HepG2 (cell line): ENCODE data around the gene DTX4. TPM values are rescaled to one million over a fixed set of nuclear protein-coding genes. Genes with fewer than 3 reads are reported as not detected.

Experiments used
- ATAC-seq: fragments of 200-7000 bp; cut with Tn5 transposase; 3 replicates; pipeline ENCODE4 v1.9.1; 2020; ENCODE audit warnings: mild to moderate bottlenecking, moderate library complexity
- BruUV-seq: library from RNA; stranded (reverse); fragments of 400-500 nt; replicated peaks from 2 replicates; lab custom pipeline; 2021; lab: Mats Ljungman, UMichigan
- CTCF ChIA-PET: fragments of 300-600 bp; formaldehyde crosslinking; extraction: SDS; loops from one replicate; lab custom pipeline; 2021; ENCODE audit warnings: low total read pairs, inconsistent platforms, low intra/inter-chr PET ratio; lab: Yijun Ruan, JAX
- POLR2A ChIA-PET: fragments of 350-600 bp; sonication (Branson Sonifier 250); formaldehyde crosslinking; loops from one replicate; lab custom pipeline; 2020; ENCODE audit warnings: antibody characterized with exemption, inconsistent platforms; lab: Yijun Ruan, JAX
- DNase-seq: peaks from one replicate; pipeline ENCODE4 v3.0.0-alpha.2; 2015; ENCODE audit warnings: low spot score
- FAIRE-seq: peaks from 3 replicates; lab custom pipeline; 2011; peaks lifted over from hg19 to GRCh38; lab: Jason Lieb, UNC
- H2AFZ ChIP-seq: one replicate; pipeline ENCODE4 v1.6.1; 2011; ENCODE audit warnings: low read length, inconsistent platforms
- H3K27ac ChIP-seq: fragments of 300-600 bp; 3 replicates; pipeline ENCODE4 v1.8.0; 2011; ENCODE audit warnings: mixed run types, mild to moderate bottlenecking, mixed read lengths, low read length, inconsistent platforms; ENCODE audit not compliant: insufficient read depth; ENCODE audit errors: extremely low read length
- H3K27me3 ChIP-seq, 2 experiments: fragments of 200-600 bp in 1 of 2; 2 replicates in 1 of 2; 3 replicates in 1 of 2; pipeline versions ENCODE4 v1.6.0 to v1.8.0; 2011; ENCODE audit warnings: low read length in 2 of 2, mild to moderate bottlenecking in 2 of 2, moderate library complexity in 2 of 2, inconsistent platforms in 1 of 2; ENCODE audit not compliant: insufficient read depth in 2 of 2, control insufficient read depth in 1 of 2
- H3K36me3 ChIP-seq, 2 experiments: fragments of 200-600 bp in 1 of 2; replicated peaks in 1 of 2; 2 replicates in 1 of 2; 3 replicates in 1 of 2; pipeline versions ENCODE4 v1.5.1 to v1.8.0; 2011; ENCODE audit warnings: low read length in 2 of 2, inconsistent platforms in 1 of 2; ENCODE audit not compliant: insufficient read depth in 2 of 2, control insufficient read depth in 1 of 2
- H3K4me1 ChIP-seq: 2 replicates; pipeline ENCODE4 v1.5.1; 2012; ENCODE audit warnings: low read length, inconsistent platforms; ENCODE audit not compliant: insufficient read depth
- H3K4me2 ChIP-seq: 2 replicates; pipeline ENCODE4 v1.6.0; 2011; ENCODE audit warnings: low read depth, low read length, inconsistent platforms
- H3K4me3 ChIP-seq, 3 experiments: fragments of 200-600 bp in 1 of 3; sonication (generic), shearing (Covaris generic) in 1 of 3; replicated peaks in 1 of 3; 2 replicates each; pipeline ENCODE4 v1.5.1; 2011 to 2016; ENCODE audit warnings: low read length in 3 of 3, inconsistent platforms in 2 of 3, low read depth in 2 of 3, mild to moderate bottlenecking in 2 of 3, control low read depth in 1 of 3, mixed read lengths in 1 of 3; ENCODE audit not compliant: insufficient read depth in 1 of 3
- H3K79me2 ChIP-seq: one replicate; pipeline ENCODE4 v1.6.1; 2011; ENCODE audit warnings: low read length, inconsistent platforms; ENCODE audit not compliant: insufficient read depth
- H3K9ac ChIP-seq: 2 replicates; pipeline ENCODE4 v1.6.0; 2011; ENCODE audit warnings: mild to moderate bottlenecking, low read depth, low read length, inconsistent platforms; ENCODE audit not compliant: insufficient read depth
- H3K9me3 ChIP-seq: 2 replicates; pipeline ENCODE4 v1.5.1; 2012; ENCODE audit warnings: mild to moderate bottlenecking, low read length
- H4K20me1 ChIP-seq: 2 replicates; pipeline ENCODE4 v1.6.0; 2011; ENCODE audit warnings: inconsistent platforms, mild to moderate bottlenecking, low read length, moderate library complexity; ENCODE audit not compliant: insufficient read depth
- CREB1 ChIP-seq, 2 experiments: fragments of 450-650 bp in 1 of 2; IDR thresholded peaks; 2 replicates each; pipeline ENCODE4 v1.6.1; 2016 to 2017; ENCODE audit warnings: control low read depth in 1 of 2, mild to moderate bottlenecking in 1 of 2, missing compliant biosample characterization in 1 of 2, missing genetic modification characterization in 1 of 2
- ETV5 ChIP-seq: IDR thresholded peaks from 2 replicates; pipeline ENCODE4 v1.6.1; 2018; ENCODE audit warnings: missing biosample characterization, missing genetic modification reagents, inconsistent platforms, borderline replicate concordance
- HMG20A ChIP-seq: IDR thresholded peaks from 2 replicates; pipeline ENCODE4 v1.6.1; 2016; ENCODE audit warnings: borderline replicate concordance
- JARID2 ChIP-seq: sonication (generic); formaldehyde crosslinking; IDR thresholded peaks from 2 replicates; pipeline ENCODE4 v1.8.1; 2023; ENCODE audit warnings: missing genetic modification reagents, inconsistent platforms; ENCODE audit not compliant: insufficient replicate concordance
- RFX1 ChIP-seq: fragments of 450-650 bp; IDR thresholded peaks from 2 replicates; pipeline ENCODE4 v1.6.1; 2017
- TRIM24 ChIP-seq: sonication (generic); formaldehyde crosslinking; IDR thresholded peaks from 2 replicates; pipeline ENCODE4 v1.8.0; 2022; ENCODE audit warnings: mild to moderate bottlenecking, missing genetic modification reagents
- ZBTB43 ChIP-seq: sonication (generic); formaldehyde crosslinking; conservative IDR thresholded peaks from 2 replicates; pipeline ENCODE4 v1.4.0; 2020; ENCODE audit warnings: missing genetic modification reagents
- ZHX2 ChIP-seq, 2 experiments: sonication (generic) in 1 of 2; formaldehyde crosslinking in 1 of 2; IDR thresholded peaks; 2 replicates each; pipeline versions ENCODE4 v1.6.1 to v1.9.0; 2014 to 2022; ENCODE audit warnings: antibody characterized with exemption in 1 of 2, borderline replicate concordance in 1 of 2, inconsistent platforms in 1 of 2, low read depth in 1 of 2, missing genetic modification reagents in 1 of 2
- ZKSCAN5 ChIP-seq: sonication (generic); formaldehyde crosslinking; IDR thresholded peaks from 2 replicates; pipeline ENCODE4 v1.5.1; 2020; ENCODE audit warnings: mild to moderate bottlenecking, missing genetic modification reagents
- ZNF839 ChIP-seq: sonication (generic); formaldehyde crosslinking; IDR thresholded peaks from 2 replicates; pipeline ENCODE4 v1.4.0; 2020; ENCODE audit warnings: missing genetic modification reagents, mild to moderate bottlenecking, borderline replicate concordance
- WGBS: methylation state at CpG from one replicate; pipeline ENCODE4 v1.1.6; 2017; ENCODE audit warnings: low lambda C conversion rate; 5-methylcytosine and 5-hydroxymethylcytosine counted together
- in situ Hi-C: cut with HindIII; loops from 2 replicates; pipeline ENCODE4 v1.10.0; 2017; ENCODE audit warnings: low pct_unique_long_range_greater_than_20kb; ENCODE audit not compliant: extremely low pct_ligation_motif_present
- intact Hi-C: fragments of 100-400 bp; cut with micrococcal nuclease; formaldehyde crosslinking; loops from one replicate; pipeline ENCODE4 v1.10.0; 2022; ENCODE audit not compliant: unreplicated experiment
- polyA plus RNA-seq, 8 experiments: library from polyadenylated mRNA; depleted of rRNA in 3 of 8; stranded (reverse) in 7 of 8; unstranded in 1 of 8; fragments of >200 nt; fragmentation: Illumina TruSeq in 4 of 8; extraction: Trizol in 4 of 8; gene quantifications; 2 replicates each; pipeline versions ENCODE4 v1.2.1 to v1.2.3, GENCODE V29; 2011 to 2016; ENCODE audit warnings: low read depth in 4 of 8, missing spikeins in 1 of 8, mixed read lengths in 1 of 8; ENCODE audit not compliant: insufficient read depth in 1 of 8
- total RNA-seq, 5 experiments: library from RNA; depleted of rRNA; stranded (reverse); fragments of >200 nt; fragmentation: Illumina TruSeq; extraction: Trizol; gene quantifications; 2 replicates each; pipeline ENCODE4 v1.2.3, GENCODE V29; 2016; ENCODE audit warnings: low read depth in 1 of 5

DTX4 gene
- total and polyA plus RNA-seq, 2 of the 13 experiments (the other 11 are each of a cell fraction or from before 2014, with no cell fraction given), result 0.67 to 5.6 TPM

GRCh38 chr11:59223611-59224010, 51.7 kb downstream of the DTX4 start:
- POLR2A ChIA-PET, result no interaction called here
- in situ Hi-C loops (no loop called here), intact Hi-C loops (no loop called here)
- Histone ChIP-seq H3K4me3 (no peak overlapping the region), H3K9me3 (no peaks in the 10 kb centered on the region), H3K27ac (no peak overlapping the region), H3K27me3 (peaks cover 0 to 2% of the 10 kb centered on the region in 2 experiments; a peak in 1 of 5 replicates), H4K20me1 (no peaks in the 10 kb centered on the region), H2AFZ (no peak overlapping the region), H3K36me3 (no peaks in the 10 kb centered on the region), H3K4me2 (no peak overlapping the region), H3K4me1 (no peaks in the 10 kb centered on the region), H3K79me2 (no peaks in the 10 kb centered on the region), H3K9ac (no peak overlapping the region)
- CTCF ChIA-PET, result no interaction called here
- FAIRE-seq, result no peak
- no peak for DNase-seq
- BruUV-seq, result no TSS peak
- ATAC-seq, result no peak
- 0% methylated on average over 2 of the region's 2 CpGs for WGBS
- TF ChIP-seq TRIM24 (CRISPR knock-in tag) (no peak), JARID2 (CRISPR knock-in tag) (no peak)

GRCh38 chr11:59224351-59224928, 52.5 kb downstream of the DTX4 start:
- no peaks in the 10 kb centered on the region for H3K79me2 ChIP-seq
- no peak overlapping the region for H3K4me3 ChIP-seq
- no peak overlapping the region for H3K9ac ChIP-seq
- H3K4me1 ChIP-seq, result no peaks in the 10 kb centered on the region
- FAIRE-seq, result no peak
- peaks cover 0 to 2% of the 10 kb centered on the region in 2 experiments; a peak in 1 of 5 replicates for H3K27me3 ChIP-seq
- H2AFZ ChIP-seq, result no peak overlapping the region
- in situ Hi-C loops (no loop called here), intact Hi-C loops (no loop called here)
- no peak for ATAC-seq
- no TSS peak for BruUV-seq
- no peaks in the 10 kb centered on the region for H3K36me3 ChIP-seq
- ChIA-PET CTCF (no interaction called here), POLR2A (no interaction called here)
- no peaks in the 10 kb centered on the region for H3K9me3 ChIP-seq
- H3K27ac ChIP-seq, result no peak overlapping the region
- no peak for DNase-seq
- no peaks in the 10 kb centered on the region for H4K20me1 ChIP-seq
- WGBS, result 13% methylated on average over 4 of the region's 4 CpGs
- no peak overlapping the region for H3K4me2 ChIP-seq
- TF ChIP-seq HMG20A (CRISPR knock-in tag) (no peak), CREB1 (IDR thresholded peaks at IDR 0.05) (no peak), CREB1 (CRISPR knock-in tag; IDR thresholded peaks at IDR 0.05) (no peak), ZHX2 (IDR thresholded peaks at IDR 0.05; ENCODE audit: low read depth) (no peak), ZHX2 (CRISPR knock-in tag; IDR thresholded peaks at IDR 0.05; ENCODE audit: borderline replicate concordance) (no peak), ZNF839 (CRISPR knock-in tag) (no peak), ZBTB43 (CRISPR knock-in tag) (no peak), ETV5 (CRISPR knock-in tag) (no peak), ZKSCAN5 (CRISPR knock-in tag) (no peak), RFX1 (no peak)
